T-helper 2 cell treated with Interferon-gamma antibody and Interleukin-4, amounts not matched to agents 100 ng/mL and 5 ng/mL, for 36 hours (primary cell): ENCODE data around the gene CAAP1. TPM values are rescaled to one million over a fixed set of nuclear protein-coding genes. Genes with fewer than 3 reads are reported as not detected.
"Not testable (repeated sequence)": the region's sequence is repeated elsewhere in the genome, so short reads cannot be mapped to it uniquely, and the experiment has no call there.

Experiments
- intact Hi-C: fragments of 100-400 bp; cut with micrococcal nuclease; formaldehyde crosslinking; loops from one replicate; pipeline ENCODE4 v1.15.1; 2023
- total RNA-seq: library from RNA; stranded (reverse); gene quantifications from 2 replicates; pipeline ENCODE4 v1.2.3, GENCODE V29; 2022

The CAAP1 gene
- total RNA-seq, 1 donor from 2014 or later = 18.4 TPM

DNA sequence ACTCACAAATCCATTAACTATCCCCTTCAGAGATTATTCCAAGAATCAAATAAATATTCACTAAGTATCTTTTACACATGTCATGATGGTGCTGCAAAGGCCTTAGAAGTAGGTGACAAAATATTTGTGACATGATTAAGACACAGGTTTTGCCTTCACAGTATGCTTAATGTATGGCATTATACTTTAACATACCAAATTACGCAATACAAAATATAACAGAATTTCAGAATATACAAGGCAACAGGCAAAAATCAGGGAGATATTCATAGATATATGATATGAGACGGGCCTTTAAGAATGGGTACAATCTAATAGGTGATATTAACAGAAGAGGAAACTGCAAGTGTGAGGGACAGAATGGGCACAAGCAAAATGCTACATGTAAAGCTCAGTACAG is 41.6 kb downstream of the CAAP1 start:
- intact Hi-C loops = no loop called here

DNA sequence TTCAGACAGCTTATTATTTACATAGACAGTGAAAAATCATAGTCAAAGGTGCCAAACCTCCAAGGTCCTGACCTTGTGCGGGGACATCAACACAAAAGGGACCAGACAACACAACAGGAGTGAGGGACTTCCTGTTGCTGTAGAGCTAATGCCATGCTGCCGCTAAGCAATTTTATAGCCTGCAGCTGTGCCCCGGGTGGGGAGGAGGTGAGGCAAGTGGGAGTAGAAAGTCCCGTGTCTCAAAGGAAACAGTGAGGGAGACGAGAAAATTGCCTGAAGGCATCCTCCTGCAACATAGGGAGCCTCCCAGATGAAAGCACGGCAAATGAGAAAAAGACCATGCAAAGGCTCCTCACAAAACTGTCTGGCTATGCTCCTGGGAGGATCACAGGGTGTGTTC is 58.8 kb downstream of the CAAP1 start:
- intact Hi-C loops = no loop called here

DNA sequence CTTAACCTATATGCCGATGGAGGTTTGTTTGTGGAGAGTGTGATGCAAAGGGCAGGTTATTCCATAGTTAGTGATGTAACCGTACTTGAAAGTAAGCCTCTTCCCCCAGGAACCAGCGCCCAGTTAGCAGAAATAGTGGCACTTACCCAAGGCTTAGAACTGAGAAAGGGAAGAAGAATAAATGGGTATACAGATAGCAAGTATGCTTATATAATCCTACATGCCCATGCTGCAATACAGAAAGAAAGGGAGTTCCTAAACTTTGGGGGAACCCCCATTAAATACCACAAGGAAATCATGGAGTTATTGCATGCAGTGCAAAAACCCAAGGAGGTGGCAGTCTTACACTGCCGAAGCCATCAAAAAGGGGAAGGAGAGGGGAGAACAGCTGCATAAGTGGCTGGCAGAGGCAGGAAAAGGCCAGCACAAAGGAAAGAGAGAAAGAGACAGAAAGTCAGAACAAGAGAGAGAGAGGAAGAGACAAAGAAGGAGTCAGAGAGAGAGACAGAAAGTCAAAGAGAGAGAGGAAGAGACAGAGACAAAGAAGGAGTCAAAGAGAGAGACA is 64.1 kb downstream of the CAAP1 start:
- intact Hi-C loops = not testable (repeated sequence)

DNA sequence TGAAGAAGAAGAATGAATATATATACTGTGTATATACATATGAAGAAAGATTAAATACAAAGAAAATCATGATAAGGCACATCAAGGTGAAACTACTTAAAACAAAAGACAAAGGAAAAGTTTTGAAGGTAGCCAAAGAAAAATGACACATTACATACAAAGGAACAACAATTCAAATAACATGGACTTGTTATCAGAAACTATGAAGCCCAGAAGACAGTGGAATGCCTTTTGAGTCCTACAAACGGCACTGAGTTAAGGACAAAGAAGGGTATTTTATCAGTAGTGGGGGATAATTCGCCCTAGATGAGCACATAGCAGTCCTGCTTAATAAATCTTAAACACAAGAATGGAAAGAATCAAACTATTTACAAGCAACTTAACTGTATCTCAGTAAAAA is 77.8 kb downstream of the CAAP1 start:
- intact Hi-C loops = no loop called here

DNA sequence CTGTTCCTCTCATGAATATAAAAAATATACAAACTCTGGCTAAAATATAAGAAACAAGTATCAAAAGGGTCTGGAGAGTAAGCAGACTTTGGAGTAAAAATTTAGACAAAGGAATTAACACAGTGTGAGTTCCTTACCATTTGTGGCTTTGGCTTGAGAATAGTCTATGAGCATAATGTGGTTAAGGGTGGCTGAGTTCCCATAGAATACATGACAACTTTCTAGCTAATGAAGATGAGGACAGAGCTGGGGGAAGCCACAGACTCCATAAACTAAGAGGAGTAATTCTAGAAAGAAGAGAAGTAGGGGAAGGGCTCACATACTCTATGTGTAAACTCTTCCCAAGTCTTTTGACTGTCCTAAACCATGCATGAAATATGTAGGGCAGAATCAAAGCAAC is 79.4 kb downstream of the CAAP1 start:
- intact Hi-C loops = no loop called here

DNA sequence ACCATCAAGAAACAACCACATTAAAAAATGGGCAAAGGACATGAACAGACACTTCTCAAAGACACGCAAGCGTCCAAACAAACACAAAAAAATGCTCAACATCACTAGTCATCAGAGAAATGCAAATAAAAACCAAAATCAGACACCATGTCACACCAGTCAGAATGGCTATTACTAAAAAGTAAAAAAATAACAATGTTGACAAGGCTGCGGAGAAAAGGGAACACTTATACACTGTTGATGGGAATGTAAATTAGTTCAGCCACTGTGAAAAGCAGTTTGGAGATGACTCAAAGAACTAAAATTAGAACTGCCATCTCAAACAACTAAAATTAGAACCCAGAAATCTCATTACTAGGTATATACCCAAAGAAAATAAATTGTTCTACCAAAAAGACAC is 80.4 kb downstream of the CAAP1 start:
- intact Hi-C loops = no loop called here

DNA sequence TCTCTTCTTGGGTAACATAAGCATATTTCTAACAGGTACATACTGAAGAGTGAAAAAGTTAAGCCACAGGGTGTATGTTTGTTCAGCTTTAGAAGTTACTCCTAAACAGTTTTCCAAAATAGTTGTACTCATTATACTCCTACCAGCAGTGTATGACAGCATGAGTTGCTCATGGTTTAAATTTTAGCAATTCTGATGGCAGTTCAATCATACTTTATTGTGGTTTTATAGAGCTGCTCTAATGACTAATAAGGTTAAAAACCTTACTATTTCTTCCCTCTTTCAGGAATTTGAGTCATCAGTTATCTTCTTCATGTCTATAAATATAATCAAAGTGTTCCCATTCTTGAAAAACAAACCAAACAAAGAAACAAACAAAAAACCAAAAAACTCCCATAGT is 81.5 kb downstream of the CAAP1 start:
- intact Hi-C loops = no loop called here

DNA sequence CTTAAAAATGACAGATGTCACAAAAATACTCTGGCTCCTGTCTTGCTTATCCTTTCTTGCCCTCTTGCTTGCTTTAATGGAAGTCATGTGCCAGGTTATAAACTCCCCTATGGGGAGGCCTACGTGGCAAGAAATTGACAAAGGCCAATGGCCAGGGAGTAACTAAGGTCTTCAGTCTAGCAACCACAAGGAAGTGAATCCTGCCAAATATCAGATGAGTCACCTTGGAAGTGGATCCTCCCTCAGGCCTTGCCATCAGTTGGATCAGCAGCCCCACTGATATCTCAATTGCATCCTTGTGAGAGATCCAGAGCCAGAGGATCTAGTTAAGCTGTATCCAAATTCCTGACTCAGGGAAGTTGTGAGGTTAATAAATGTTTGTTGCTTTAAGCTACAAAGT is 82.8 kb downstream of the CAAP1 start:
- intact Hi-C loops = no loop called here

DNA sequence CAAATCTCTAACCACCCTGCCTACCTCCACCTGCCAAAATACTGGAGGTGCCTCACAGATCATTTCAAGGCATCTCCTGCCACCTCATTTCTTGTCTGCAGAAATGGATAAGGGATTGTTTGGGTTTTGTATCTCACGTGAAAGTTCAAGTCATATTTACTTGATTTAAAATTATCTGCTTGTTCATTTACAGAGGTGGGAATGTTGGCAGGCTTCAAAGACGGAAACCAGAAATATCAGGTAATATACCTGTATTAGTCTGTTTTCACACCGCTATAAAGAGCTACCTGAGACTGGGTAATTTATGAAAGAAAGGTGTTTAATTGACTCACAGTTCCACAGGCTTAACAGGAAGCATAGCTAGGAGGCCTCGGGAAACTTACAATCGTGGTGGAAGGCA is 85.4 kb downstream of the CAAP1 start:
- intact Hi-C loops = no loop called here

DNA sequence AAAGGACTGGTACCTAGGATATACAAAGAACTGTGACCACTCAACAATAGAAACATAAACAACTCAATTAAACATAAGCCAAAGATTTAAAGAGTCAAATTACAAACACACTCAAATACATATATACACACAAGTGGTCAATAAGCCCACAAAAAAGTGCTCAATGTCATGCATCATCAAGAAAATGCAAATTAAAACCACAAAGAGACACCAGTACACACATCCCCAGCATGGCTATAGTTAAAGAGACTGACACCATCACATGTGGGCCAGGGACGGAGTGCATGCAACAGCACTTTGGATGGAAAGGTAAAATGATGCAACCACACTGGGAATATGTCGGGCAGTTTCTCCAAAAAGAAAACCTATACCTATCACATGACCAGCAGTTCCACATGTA is 89.7 kb downstream of the CAAP1 start:
- intact Hi-C loops = no loop called here

DNA sequence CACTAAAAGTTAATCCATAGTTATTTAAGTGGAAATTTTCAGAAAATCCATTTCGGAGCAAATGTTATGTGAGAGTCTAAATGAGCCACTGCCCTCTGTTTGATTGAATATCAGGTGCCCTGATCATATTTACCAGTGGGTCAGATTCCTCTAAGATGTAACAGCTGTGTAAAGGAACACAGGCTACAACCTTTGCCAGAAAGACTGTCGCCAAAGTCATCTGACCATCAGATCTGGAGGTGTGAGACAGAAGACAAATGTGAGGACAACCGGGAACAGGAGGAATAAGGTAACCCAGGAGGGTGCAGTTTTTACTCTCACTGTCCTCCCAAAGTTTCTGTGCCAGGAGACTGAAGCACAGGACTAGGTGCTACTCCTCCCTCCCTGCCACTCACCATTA is 90.8 kb downstream of the CAAP1 start:
- intact Hi-C loops = no loop called here

DNA sequence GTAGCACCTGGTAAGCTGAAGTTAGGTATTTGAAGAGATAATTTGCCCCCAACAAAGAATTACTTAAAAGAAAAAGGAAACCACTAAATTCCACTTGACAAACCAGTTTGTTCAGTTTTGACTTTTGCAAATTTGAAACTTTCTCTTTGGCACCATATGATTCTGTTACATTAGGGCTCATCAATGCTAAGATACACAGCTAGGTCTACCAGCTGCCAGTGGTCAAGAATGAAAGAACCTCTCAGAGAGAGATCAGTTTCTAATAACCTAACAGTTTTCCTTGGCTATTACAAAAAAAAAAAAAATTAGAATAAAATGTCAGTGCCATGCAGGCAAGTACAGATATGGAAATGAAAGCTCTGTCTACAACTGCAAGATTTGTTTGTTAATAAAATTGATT is 92.3 kb downstream of the CAAP1 start:
- intact Hi-C loops = no loop called here

DNA sequence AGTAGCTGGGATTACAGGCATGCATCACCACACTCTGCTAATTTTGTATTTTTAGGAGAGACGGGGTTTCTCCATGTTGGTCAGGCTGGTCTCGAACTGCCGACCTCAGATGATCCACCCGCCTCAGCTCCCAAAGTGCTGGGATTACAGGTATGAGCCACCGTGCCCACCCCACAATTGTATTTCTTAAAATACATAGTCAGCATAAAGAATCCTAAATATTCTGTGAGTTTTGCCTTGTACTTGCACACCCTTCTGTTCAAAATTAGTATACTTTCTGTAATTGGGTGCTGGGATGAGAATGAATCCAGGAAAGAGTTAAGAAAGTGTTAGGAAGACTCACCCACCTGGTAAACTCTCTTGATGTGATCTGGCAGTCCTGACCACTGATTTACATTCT is 101.3 kb downstream of the CAAP1 start:
- intact Hi-C loops = no loop called here

Other genes starting within 250 kb of the CAAP1 start
- 37.9 TPM in 2 replicates for gene PLAA, start 54.4 kb upstream of the CAAP1 start, total RNA-seq
- gene IFT74, start 63.6 kb upstream of the CAAP1 start, total RNA-seq = 7.2 and 9.4 TPM in 2 replicates
- not detected in 2 replicates for gene LRRC19, start 112.9 kb upstream of the CAAP1 start, total RNA-seq
- not detected in 2 replicates for gene TEK, start 216.4 kb upstream of the CAAP1 start, total RNA-seq